ENCODE data around the gene STK32C. TPM values are rescaled to one million over a fixed set of nuclear protein-coding genes. Genes with fewer than 3 reads are reported as not detected.

Gene STK32C
- total RNA-seq, 4 donors from 2014 or later = 4.8 to 6.4 (median 5.7) TPM

DNA sequence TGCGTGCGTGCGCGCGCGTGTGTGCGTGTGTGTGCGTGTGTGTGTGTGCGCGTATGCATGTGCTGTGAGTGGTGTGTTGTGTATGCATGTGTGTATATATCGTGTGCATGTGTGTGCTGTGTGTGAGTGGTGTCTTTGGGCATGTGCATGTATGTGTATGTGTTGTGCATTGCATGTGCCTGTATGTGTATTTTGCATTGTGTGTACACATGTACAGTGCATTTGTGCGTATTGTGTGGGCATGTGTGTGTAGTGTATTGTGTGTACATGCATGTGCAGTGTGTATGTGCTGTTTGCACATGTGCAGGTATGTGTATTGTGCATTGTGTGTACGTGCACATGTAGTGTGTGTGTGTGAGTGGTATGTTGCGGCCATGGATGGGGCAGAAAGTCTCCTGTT is 127.0 kb downstream of the STK32C start:
- intact Hi-C loops (cut with DNase I; ENCODE audit: low total_unique reads) = no loop called here
- no peak overlapping the region for H3K4me3 ChIP-seq (ENCODE audit: low read depth, poor library complexity, severe bottlenecking)

DNA sequence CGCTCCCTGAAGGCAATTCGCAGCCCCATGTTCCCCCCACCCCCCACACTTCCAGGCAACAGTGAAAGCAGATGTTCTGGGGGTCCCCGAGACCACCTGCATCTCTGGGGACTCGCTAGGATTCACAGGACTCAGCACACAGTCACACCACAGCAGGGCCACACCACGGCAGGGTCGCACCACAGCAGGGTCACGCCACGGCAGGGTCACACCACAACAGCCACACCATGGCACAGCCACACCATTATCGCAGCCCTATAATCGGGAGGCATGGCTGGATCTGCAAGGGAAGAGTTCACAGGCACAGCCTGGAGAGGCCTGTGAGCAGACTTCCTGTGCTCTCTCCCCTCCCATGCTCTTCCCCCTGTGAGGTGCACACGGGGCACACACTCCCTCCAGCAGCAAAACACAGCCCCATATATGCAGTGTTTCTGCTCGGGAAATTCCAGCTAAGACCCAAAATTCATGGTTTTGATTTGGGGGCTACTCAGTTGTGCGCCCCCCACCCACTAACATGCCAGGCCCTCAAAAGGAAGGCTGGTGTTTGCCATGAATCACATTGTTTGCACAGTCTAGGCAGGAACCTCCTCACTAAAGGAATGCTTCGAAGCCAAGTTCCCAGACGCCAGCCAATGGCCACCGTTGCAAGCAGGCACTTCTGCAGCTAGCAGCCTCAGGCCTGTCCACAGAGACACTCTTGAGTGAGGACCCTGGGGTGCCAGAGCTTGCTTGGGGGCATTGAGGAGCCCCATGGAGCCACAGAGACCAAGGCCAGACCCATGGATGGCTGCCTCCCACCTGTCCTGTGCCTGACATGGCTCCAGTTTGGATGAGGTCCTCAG is 128.0 kb downstream of the STK32C start:
- no peak overlapping the region for H3K4me3 ChIP-seq (ENCODE audit: low read depth, poor library complexity, severe bottlenecking)
- TF ChIP-seq POLR2A (IDR thresholded peaks at IDR 0.05) = no peak
- TF ChIP-seq, protein P1, sequence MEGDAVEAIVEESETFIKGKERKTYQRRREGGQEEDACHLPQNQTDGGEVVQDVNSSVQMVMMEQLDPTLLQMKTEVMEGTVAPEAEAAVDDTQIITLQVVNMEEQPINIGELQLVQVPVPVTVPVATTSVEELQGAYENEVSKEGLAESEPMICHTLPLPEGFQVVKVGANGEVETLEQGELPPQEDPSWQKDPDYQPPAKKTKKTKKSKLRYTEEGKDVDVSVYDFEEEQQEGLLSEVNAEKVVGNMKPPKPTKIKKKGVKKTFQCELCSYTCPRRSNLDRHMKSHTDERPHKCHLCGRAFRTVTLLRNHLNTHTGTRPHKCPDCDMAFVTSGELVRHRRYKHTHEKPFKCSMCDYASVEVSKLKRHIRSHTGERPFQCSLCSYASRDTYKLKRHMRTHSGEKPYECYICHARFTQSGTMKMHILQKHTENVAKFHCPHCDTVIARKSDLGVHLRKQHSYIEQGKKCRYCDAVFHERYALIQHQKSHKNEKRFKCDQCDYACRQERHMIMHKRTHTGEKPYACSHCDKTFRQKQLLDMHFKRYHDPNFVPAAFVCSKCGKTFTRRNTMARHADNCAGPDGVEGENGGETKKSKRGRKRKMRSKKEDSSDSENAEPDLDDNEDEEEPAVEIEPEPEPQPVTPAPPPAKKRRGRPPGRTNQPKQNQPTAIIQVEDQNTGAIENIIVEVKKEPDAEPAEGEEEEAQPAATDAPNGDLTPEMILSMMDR (IDR thresholded peaks at IDR 0.05) = no peak
- DNase-seq (ENCODE audit: low spot score in 2 of 2) = no peak
- intact Hi-C loops (cut with DNase I; ENCODE audit: low total_unique reads) = no loop called here
- 72 to 74% methylated on average over 15 to 16 of the region's 16 CpGs for WGBS, 2 donors

More for the DNA sequence above, 127.0 kb downstream of the STK32C start:
- no peak for DNase-seq (ENCODE audit: low spot score in 2 of 2)
- WGBS, 2 donors = 51 to 56% methylated on average over 14 of the region's 14 CpGs
- no peak for TF ChIP-seq POLR2A (IDR thresholded peaks at IDR 0.05)
- TF ChIP-seq, protein P1 (IDR thresholded peaks at IDR 0.05) = no peak

DNA sequence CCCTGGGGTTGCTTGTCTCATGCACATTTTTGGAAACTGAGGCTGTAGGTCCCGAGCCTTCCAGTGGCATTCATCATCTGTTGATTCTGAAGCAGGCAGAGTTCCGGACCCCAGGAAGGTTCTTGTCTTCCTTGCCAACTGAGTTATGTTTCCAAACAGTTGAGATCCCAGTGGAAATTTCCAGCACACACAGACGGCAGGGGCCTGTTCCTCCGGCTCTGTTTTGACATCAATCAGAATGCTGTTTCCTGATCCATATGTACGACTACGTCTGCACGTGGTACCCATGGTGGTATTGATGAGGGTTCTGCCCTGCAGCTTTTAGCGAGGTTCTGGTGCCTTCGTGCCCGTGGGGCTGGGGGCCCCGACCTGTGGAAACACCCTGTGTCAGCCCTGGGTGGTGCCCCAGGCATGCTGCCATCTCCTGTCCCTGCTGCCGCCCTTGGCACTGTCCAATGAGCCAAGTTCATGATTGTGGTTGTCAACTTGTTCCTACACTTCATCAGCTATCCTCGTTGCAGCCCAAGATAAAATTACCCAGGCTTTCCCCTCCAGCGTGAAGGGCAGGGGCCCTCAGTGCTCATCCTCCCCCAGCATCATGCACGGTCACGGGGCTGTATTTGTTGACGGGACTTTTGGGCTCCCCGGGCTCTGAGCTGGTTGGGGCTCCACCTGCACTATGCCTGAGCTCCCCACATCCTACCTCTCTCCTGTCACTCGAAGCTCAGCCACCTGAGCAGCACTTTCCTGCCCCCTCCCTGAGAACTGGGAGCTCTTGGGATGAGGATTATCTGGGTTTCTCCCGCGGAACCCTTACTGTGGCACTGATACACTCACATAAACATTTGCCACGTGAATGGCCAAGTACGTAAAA is 128.8 kb downstream of the STK32C start:
- no peak overlapping the region for H3K4me3 ChIP-seq (ENCODE audit: low read depth, poor library complexity, severe bottlenecking)
- TF ChIP-seq POLR2A (IDR thresholded peaks at IDR 0.05) = no peak
- TF ChIP-seq, protein P1 (IDR thresholded peaks at IDR 0.05) = no peak
- WGBS, 2 donors = 71 to 72% methylated on average over 23 of the region's 23 CpGs
- no peak for DNase-seq (ENCODE audit: low spot score in 2 of 2)
- intact Hi-C loops (cut with DNase I; ENCODE audit: low total_unique reads) = no loop called here

DNA sequence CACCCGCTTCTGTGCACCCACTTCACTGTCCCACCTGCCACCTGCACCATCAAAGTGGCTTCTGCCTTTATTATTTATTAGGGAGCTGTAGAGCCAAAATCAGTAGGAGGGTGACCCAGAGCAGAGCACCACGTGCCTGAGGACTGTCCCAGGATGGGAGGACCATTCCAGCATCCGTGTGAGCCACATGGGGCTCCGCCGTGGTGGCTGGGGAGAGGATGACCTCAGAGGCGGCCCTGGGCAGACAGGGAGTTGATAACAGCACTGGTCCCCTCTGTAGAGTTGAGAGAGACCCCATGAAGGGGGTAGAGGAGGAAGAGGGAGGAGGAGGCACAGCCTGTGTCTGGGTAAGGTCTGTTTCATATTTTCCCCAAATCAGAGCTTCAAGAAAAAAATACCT is 129.7 kb downstream of the STK32C start:
- no peak overlapping the region for H3K4me3 ChIP-seq (ENCODE audit: low read depth, poor library complexity, severe bottlenecking)
- 66% methylated on average over 6 of the region's 6 CpGs for WGBS, 2 donors
- no peak for DNase-seq (ENCODE audit: low spot score in 2 of 2)
- TF ChIP-seq, protein P1 (IDR thresholded peaks at IDR 0.05) = no peak
- no peak for TF ChIP-seq POLR2A (IDR thresholded peaks at IDR 0.05)
- intact Hi-C loops (cut with DNase I; ENCODE audit: low total_unique reads) = no loop called here

DNA sequence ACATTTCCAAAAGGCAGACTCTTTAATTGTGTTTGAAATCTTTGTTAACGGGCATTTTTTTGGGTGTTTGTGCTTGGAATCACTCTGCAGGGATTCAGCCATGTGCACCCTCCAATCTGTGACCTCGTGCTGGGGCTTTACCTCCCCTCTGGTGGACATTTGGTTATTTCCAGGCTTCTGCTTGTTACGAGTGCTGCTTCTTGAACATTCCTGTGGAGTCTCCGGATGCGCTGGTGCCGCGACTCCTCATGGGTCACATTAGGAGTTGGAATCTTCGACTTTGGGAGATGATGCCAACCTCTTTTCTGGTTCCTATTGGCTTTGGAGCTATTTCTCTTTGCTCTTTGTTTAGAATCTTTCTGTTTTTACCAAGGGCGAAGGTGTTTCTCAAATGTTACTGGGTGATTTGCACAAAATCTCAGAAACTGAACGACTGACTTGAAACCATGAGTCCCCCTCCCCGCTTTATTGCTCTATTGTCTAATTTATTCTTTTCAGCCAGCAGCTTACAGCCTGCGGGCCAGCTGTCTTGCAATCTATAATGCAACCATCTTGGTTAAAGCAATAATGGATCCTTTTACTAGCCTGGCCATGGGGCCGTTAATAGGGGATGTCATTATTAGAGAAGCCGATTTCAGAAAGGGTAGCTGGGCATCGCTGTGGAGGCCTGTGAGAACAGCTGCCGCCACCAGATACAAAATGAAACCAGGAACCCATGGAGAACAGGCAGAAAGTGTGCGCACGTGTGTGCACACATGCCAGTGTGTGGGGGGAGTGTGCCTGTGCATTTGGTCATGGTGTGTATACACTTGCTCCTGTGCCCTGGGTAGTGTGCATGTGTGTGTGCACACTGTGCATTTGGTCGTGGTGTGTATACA is 130.9 kb downstream of the STK32C start:
- 64 to 65% methylated on average over 19 of the region's 19 CpGs for WGBS, 2 donors
- TF ChIP-seq, protein P1 (IDR thresholded peaks at IDR 0.05) = no peak
- no peak for TF ChIP-seq POLR2A (IDR thresholded peaks at IDR 0.05)
- DNase-seq (ENCODE audit: low spot score in 2 of 2) = no peak
- H3K4me3 ChIP-seq (ENCODE audit: low read depth, poor library complexity, severe bottlenecking) = no peak overlapping the region
- intact Hi-C loops (cut with DNase I; ENCODE audit: low total_unique reads) = no loop called here
